Keratinocyte (primary cell): ENCODE results near the gene NECTIN1. TPM values are rescaled to one million over a fixed set of nuclear protein-coding genes. Genes with fewer than 3 reads are reported as not detected.

Experiments used
- DNase-seq: peaks from one replicate; pipeline ENCODE4 v3.0.0-alpha.2; 2011; ENCODE audit warnings: low read depth, missing footprints, low spot score
- FAIRE-seq: peaks from 2 replicates; lab custom pipeline; 2011; peaks lifted over from hg19 to GRCh38; lab: Jason Lieb, UNC
- H2AFZ ChIP-seq: 2 replicates; pipeline ENCODE4 v1.6.0; 2012; ENCODE audit warnings: low read length, control low read depth, inconsistent platforms; ENCODE audit not compliant: control insufficient read depth
- H3K27ac ChIP-seq: 2 replicates; pipeline ENCODE4 v1.5.1; 2011; ENCODE audit warnings: low read length; ENCODE audit not compliant: control insufficient read depth, insufficient read depth
- H3K27me3 ChIP-seq: 3 replicates; pipeline ENCODE4 v1.6.0; 2011; ENCODE audit warnings: low read length; ENCODE audit not compliant: control insufficient read depth, insufficient read depth; ENCODE audit errors: extremely low read depth
- H3K36me3 ChIP-seq, 2 experiments: 2 replicates in 1 of 2; 3 replicates in 1 of 2; pipeline ENCODE4 v1.5.1; 2011; ENCODE audit warnings: low read length in 2 of 2, mild to moderate bottlenecking in 1 of 2; ENCODE audit not compliant: control insufficient read depth in 2 of 2, insufficient read depth in 2 of 2; ENCODE audit errors: extremely low read depth in 1 of 2
- H3K4me1 ChIP-seq: 3 replicates; pipeline ENCODE4 v1.5.1; 2011; ENCODE audit warnings: low read length; ENCODE audit not compliant: control insufficient read depth, insufficient read depth; ENCODE audit errors: extremely low read depth
- H3K4me2 ChIP-seq: 3 replicates; pipeline ENCODE4 v1.6.0; 2011; ENCODE audit warnings: low read depth, low read length; ENCODE audit not compliant: control insufficient read depth, insufficient read depth; ENCODE audit errors: extremely low read depth
- H3K4me3 ChIP-seq, 3 experiments: fragments of 200-600 bp in 1 of 3; sonication (generic) in 1 of 3; 2 replicates in 2 of 3; 3 replicates in 1 of 3; pipeline ENCODE4 v1.5.1; 2011 to 2016; ENCODE audit warnings: low read length in 3 of 3, mild to moderate bottlenecking in 3 of 3, control low read depth in 2 of 3, inconsistent platforms in 1 of 3, low read depth in 1 of 3, mixed read lengths in 1 of 3, mixed run types in 1 of 3, moderate library complexity in 1 of 3; ENCODE audit not compliant: control insufficient read depth in 2 of 3, insufficient read depth in 2 of 3; ENCODE audit errors: extremely low read depth in 1 of 3
- H3K79me2 ChIP-seq: 2 replicates; pipeline ENCODE4 v1.6.0; 2012; ENCODE audit warnings: low read length; ENCODE audit not compliant: control insufficient read depth, insufficient read depth
- H3K9ac ChIP-seq: 3 replicates; pipeline ENCODE4 v1.6.0; 2011; ENCODE audit warnings: low read length; ENCODE audit not compliant: control insufficient read depth, insufficient read depth; ENCODE audit errors: extremely low read depth
- H3K9me1 ChIP-seq: 3 replicates; pipeline ENCODE4 v1.6.0; 2011; ENCODE audit warnings: low read length; ENCODE audit not compliant: control insufficient read depth, insufficient read depth; ENCODE audit errors: extremely low read depth
- H3K9me3 ChIP-seq: 2 replicates; pipeline ENCODE4 v1.5.1; 2012; ENCODE audit warnings: low read depth, low read length; ENCODE audit not compliant: control insufficient read depth
- H4K20me1 ChIP-seq: 3 replicates; pipeline ENCODE4 v1.6.0; 2011; ENCODE audit warnings: low read length; ENCODE audit not compliant: control insufficient read depth, insufficient read depth; ENCODE audit errors: extremely low read depth
- EZH2 ChIP-seq: IDR thresholded peaks from one replicate; pipeline ENCODE4 v1.6.1; 2012; ENCODE audit warnings: inconsistent platforms, mild to moderate bottlenecking, low read length, moderate library complexity
- dilution Hi-C: fragments of 300-500 bp; cut with MboI; formaldehyde crosslinking; loops from one replicate; pipeline ENCODE4 v1.7.0; 2020; ENCODE audit warnings: low sequenced_read_pairs; ENCODE audit not compliant: extremely low pct_ligation_motif_present
- polyA plus RNA-seq, 5 experiments: library from polyadenylated mRNA; depleted of rRNA in 3 of 5; stranded (reverse) in 3 of 5; stranded (forward) in 1 of 5; unstranded in 1 of 5; fragments of >200 nt; gene quantifications; 1 replicate in 1 of 5; 2 replicates in 3 of 5; 3 replicates in 1 of 5; pipeline versions ENCODE4 v1.2.1 to v1.2.3, GENCODE V29; 2011 to 2012; ENCODE audit warnings: missing spikeins in 2 of 5, low read depth in 1 of 5, low replicate concordance in 1 of 5
- TF ChIP-seq, protein P1 (sequence below), 3 experiments: IDR thresholded peaks in 1 of 3; conservative IDR thresholded peaks in 1 of 3; optimal IDR thresholded peaks in 1 of 3; 2 replicates in 2 of 3; 3 replicates in 1 of 3; pipeline versions ENCODE3 to v1.5.1; 2011; ENCODE audit warnings: low read length in 3 of 3, mild to moderate bottlenecking in 3 of 3, moderate library complexity in 2 of 3, control low read depth in 1 of 3, inconsistent platforms in 1 of 3; ENCODE audit not compliant: insufficient read depth in 2 of 3; ENCODE audit errors: extremely low read depth in 1 of 3

NECTIN1 gene
- polyA plus RNA-seq, 1 donor (not counting 4 experiments of a cell fraction or from before 2014, with no cell fraction given): 37.5 TPM

GRCh38 chr11:119643212-119643875 is 85.7 kb downstream of the NECTIN1 start:
- Histone ChIP-seq H3K36me3 (no peaks in the 10 kb centered on the region), H3K79me2 (no peaks in the 10 kb centered on the region), H3K4me2 (no peak overlapping the region), H3K4me1 (no peaks in the 10 kb centered on the region), H4K20me1 (no peaks in the 10 kb centered on the region), H2AFZ (no peak overlapping the region), H3K9ac (no peak overlapping the region), H3K4me3 (no peak overlapping the region), H3K9me3 (no peaks in the 10 kb centered on the region), H3K27me3 (peaks cover 28% of the 10 kb centered on the region), H3K9me1 (no peaks in the 10 kb centered on the region), H3K27ac (no peak overlapping the region)
- DNase-seq (no peak), FAIRE-seq (no peak)
- dilution Hi-C loops: no loop called here
- no peak for TF ChIP-seq EZH2
- TF ChIP-seq, protein P1, sequence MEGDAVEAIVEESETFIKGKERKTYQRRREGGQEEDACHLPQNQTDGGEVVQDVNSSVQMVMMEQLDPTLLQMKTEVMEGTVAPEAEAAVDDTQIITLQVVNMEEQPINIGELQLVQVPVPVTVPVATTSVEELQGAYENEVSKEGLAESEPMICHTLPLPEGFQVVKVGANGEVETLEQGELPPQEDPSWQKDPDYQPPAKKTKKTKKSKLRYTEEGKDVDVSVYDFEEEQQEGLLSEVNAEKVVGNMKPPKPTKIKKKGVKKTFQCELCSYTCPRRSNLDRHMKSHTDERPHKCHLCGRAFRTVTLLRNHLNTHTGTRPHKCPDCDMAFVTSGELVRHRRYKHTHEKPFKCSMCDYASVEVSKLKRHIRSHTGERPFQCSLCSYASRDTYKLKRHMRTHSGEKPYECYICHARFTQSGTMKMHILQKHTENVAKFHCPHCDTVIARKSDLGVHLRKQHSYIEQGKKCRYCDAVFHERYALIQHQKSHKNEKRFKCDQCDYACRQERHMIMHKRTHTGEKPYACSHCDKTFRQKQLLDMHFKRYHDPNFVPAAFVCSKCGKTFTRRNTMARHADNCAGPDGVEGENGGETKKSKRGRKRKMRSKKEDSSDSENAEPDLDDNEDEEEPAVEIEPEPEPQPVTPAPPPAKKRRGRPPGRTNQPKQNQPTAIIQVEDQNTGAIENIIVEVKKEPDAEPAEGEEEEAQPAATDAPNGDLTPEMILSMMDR (optimal IDR thresholded peaks at IDR 0.05 in 1 of 3, IDR thresholded peaks at IDR 0.05 in 1 of 3, conservative IDR thresholded peaks at IDR 0.05 in 1 of 3; ENCODE audit: extremely low read depth in 1 of 3, insufficient read depth in 2 of 3, low read length in 3 of 3): no peak

DNA sequence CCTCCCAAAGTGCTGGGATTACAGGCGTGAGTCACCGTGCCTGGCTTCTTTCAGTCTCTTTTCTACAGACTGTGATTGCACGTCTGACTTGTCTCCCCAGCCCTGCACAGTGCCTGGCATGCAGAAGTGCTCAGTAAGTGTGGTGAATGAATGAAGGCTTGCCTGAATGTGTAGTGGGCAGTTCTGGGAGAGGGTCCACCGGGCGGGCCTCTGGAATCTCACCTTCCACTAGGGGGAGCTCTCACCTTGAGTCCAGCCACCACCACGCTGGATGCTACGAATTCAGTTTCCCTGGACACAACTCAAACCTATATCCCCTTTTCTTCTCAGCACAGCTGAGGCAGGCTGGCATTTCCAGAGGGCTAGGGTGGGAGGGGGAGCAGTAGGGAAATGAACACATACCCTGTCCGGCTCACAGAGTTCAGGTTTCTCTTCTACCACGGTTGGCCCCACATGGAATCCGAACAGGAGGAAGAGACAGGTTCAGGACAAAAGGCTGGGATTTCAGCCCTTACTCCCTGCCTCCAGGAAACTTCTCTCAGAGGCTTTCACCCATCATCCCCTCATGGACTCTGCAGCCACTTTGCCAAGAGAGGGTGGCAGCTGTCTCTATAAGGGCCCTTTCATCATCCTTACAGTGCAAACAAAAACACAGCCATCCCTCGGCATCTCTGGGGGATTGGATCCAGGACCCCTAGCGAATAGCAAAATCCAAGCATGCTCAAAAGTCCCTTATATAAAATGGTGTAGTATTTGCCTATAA is 86.8 kb downstream of the NECTIN1 start:
- DNase-seq (no peak), FAIRE-seq (peak; percentile 52)
- H3K9me1 ChIP-seq: no peaks in the 10 kb centered on the region
- no peak overlapping the region for H3K4me2 ChIP-seq
- no peaks in the 10 kb centered on the region for H4K20me1 ChIP-seq
- peaks cover 28% of the 10 kb centered on the region for H3K27me3 ChIP-seq
- no peak for TF ChIP-seq EZH2
- TF ChIP-seq, protein P1 (optimal IDR thresholded peaks at IDR 0.05 in 1 of 3, IDR thresholded peaks at IDR 0.05 in 1 of 3, conservative IDR thresholded peaks at IDR 0.05 in 1 of 3; ENCODE audit: extremely low read depth in 1 of 3, insufficient read depth in 2 of 3, low read length in 3 of 3): peak; percentile 62 to 85 (median 75)
- H3K79me2 ChIP-seq: no peaks in the 10 kb centered on the region
- H3K4me3 ChIP-seq: no peak overlapping the region
- dilution Hi-C loops: no loop called here
- no peaks in the 10 kb centered on the region for H3K4me1 ChIP-seq
- no peak overlapping the region for H3K27ac ChIP-seq
- H3K36me3 ChIP-seq: no peaks in the 10 kb centered on the region
- H3K9ac ChIP-seq: no peak overlapping the region
- no peaks in the 10 kb centered on the region for H3K9me3 ChIP-seq
- H2AFZ ChIP-seq: no peak overlapping the region
